Measurements from ENCODE around the gene AKAP8L. TPM values are rescaled to one million over a fixed set of nuclear protein-coding genes. Genes with fewer than 3 reads are reported as not detected.

Gene AKAP8L
- total RNA-seq, 4 donors from 2014 or later: 112 to 329 (median 172) TPM

DNA sequence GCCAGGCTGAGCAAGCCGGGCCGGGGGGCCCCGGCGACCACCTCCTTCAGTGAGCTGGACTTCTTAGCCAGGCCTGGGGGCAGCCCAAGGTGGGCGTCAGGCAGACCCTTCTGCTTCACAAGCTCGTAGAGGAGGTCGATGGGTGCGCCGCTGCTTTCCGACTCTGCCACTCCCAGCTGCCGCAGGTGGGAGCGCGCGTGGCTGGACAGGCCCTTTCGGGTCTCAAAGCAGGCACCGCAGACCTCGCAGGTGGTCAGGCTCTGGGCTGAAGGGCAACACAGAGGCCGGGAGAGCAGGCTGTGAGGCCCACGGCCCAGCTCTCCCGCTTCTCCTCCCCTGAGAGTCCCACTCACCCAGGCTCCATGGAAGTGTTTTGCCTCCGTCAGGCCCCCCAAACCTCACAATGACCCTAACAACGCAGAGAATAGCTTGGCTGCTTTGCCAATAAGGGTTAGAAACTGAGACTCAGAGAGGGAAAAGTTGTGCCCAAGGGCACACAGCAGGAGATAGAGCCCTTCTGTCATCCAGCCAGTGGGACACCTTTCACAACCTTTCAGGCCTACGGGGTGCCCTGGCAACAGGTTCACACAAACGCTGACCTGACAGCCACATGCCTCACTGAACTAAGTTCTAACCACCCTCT lies 11.2 kb upstream of the AKAP8L start:
- in situ Hi-C loops (cut with MboI; ENCODE audit: low pct_ligation_motif_present in 1 of 4, low pct_unique_long_range_greater_than_20kb in 1 of 4, low sequenced_read_pairs in 3 of 4): loop anchor here in 3 of 4 donors (10.0 to 25.0 kb wide), 2 partner anchors 125 to 168 kb away; no protein-coding TSS in a partner anchor

DNA sequence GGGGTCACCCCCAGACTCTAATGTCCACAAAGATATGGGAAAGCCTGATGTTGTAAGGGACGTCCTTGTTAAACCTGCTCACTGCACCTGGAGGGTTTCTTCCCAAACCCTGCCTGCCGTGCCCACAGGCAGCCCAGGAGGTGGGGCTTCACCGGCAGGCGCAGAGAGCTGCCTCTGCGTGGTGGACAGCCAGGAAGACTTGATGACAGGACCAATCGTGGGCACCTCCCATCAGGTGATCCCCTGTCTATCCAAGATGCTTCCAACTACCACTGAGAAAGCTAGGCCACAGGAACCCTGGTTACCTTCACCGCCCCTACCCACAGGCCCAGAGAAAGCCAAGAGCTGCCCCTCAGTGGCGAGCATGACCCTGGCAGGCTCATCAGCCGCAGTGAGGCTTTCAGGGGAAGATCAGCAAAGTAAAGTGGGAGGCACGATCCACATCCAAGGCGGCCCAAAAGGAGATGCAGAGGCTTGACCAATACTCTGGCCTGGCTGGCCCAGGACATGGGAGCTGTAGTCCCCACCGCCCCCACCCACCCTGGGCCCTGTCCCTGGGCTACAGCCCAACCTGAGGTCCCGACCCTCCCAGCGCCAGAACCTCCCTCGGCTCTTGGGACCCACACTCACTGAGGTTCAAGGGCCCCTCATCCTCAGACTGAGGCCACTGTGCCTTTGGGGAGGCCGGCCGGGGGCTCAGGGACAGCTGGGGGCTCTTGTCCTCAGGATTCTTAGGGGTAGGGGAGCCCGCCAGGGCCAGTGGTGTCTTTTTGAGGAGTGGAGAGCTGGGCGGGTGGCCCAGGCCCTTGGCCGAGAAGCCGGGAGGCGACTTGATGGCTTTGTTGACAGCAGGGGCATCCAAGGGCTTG lies 10.4 kb upstream of the AKAP8L start:
- H3K36me3 ChIP-seq: peaks cover 0 to 22% (median 10%) of the 10 kb centered on the region in 4 donors
- 93% methylated on average over 17 of the region's 22 CpGs; no CpG with 5 or more reads in 1 of the 2 donors for WGBS, 2 donors (ENCODE audit: low coverage in 1 of 2)

More for the DNA sequence above, 11.2 kb upstream of the AKAP8L start:
- H3K4me1 ChIP-seq: peaks cover 16 to 30% (median 24%) of the 10 kb centered on the region in 4 donors
- no peaks in the 10 kb centered on the region for H3K9me3 ChIP-seq
- no peaks in the 10 kb centered on the region for H3K27me3 ChIP-seq
- no peak overlapping the region for H3K27ac ChIP-seq
- TF ChIP-seq, protein P1, sequence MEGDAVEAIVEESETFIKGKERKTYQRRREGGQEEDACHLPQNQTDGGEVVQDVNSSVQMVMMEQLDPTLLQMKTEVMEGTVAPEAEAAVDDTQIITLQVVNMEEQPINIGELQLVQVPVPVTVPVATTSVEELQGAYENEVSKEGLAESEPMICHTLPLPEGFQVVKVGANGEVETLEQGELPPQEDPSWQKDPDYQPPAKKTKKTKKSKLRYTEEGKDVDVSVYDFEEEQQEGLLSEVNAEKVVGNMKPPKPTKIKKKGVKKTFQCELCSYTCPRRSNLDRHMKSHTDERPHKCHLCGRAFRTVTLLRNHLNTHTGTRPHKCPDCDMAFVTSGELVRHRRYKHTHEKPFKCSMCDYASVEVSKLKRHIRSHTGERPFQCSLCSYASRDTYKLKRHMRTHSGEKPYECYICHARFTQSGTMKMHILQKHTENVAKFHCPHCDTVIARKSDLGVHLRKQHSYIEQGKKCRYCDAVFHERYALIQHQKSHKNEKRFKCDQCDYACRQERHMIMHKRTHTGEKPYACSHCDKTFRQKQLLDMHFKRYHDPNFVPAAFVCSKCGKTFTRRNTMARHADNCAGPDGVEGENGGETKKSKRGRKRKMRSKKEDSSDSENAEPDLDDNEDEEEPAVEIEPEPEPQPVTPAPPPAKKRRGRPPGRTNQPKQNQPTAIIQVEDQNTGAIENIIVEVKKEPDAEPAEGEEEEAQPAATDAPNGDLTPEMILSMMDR (IDR thresholded peaks at IDR 0.05): no peak
- no peak for TF ChIP-seq POLR2AphosphoS5 (IDR thresholded peaks at IDR 0.05)
- no peak for TF ChIP-seq POLR2A (IDR thresholded peaks at IDR 0.05)
- no peak for TF ChIP-seq EP300 (IDR thresholded peaks at IDR 0.05; ENCODE audit: low read depth)
- H3K4me3 ChIP-seq: no peak overlapping the region
- 90 to 94% methylated on average over 2 to 24 of the region's 24 CpGs for WGBS, 2 donors (ENCODE audit: low coverage in 1 of 2)
- intact Hi-C loops (cut with DNase I; ENCODE audit: low total_unique reads): no loop called here
- peaks cover 0 to 16% (median 6%) of the 10 kb centered on the region in 4 donors for H3K36me3 ChIP-seq
- DNase-seq: no peak

DNA sequence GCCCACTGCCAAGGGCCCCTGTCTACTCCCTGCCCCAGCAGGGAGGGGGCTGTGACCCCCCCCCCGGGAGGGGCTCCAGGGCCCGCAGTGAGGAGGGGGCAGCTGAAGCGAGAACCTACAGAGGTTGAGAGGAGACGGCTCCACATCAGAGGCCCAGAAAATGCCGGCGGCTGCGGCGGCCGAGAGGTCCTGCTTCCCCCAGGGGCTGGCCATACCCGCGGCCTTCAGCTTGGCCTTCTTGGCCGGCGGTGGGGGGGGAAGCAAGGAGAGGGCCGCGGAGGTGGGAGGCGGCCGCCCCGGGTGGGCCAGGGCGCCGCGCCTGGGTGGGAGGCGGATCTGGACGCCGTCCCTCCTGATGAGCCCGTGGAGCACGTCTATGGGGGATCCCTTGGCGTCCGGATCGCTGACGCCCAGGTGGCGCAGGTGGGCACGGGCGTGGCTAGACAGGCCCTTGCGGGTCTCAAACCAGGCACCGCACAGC lies 9.2 kb upstream of the AKAP8L start:
- TF ChIP-seq EP300 (IDR thresholded peaks at IDR 0.05; ENCODE audit: low read depth) (no peak), POLR2AphosphoS5 (IDR thresholded peaks at IDR 0.05) (no peak), POLR2A (IDR thresholded peaks at IDR 0.05) (no peak)
- TF ChIP-seq, protein P1 (IDR thresholded peaks at IDR 0.05): no peak
- WGBS, 2 donors (ENCODE audit: low coverage in 1 of 2): 95% methylated on average over 29 of the region's 35 CpGs; no CpG with 5 or more reads in 1 of the 2 donors
- DNase-seq: no peak
- intact Hi-C loops (cut with DNase I; ENCODE audit: low total_unique reads) (no loop called here), in situ Hi-C loops (cut with MboI; ENCODE audit: low pct_ligation_motif_present in 1 of 4, low pct_unique_long_range_greater_than_20kb in 1 of 4, low sequenced_read_pairs in 3 of 4) (loop anchor here in 3 of 4 donors (10.0 to 25.0 kb wide), 2 partner anchors 127 to 166 kb away; no protein-coding TSS in a partner anchor)
- Histone ChIP-seq H3K36me3 (peaks cover 0 to 34% (median 19%) of the 10 kb centered on the region in 4 donors), H3K4me3 (no peak overlapping the region), H3K27me3 (no peaks in the 10 kb centered on the region), H3K4me1 (peaks cover 15 to 24% (median 19%) of the 10 kb centered on the region in 4 donors), H3K9me3 (no peaks in the 10 kb centered on the region), H3K27ac (no peak overlapping the region)

More for the DNA sequence above, 10.4 kb upstream of the AKAP8L start:
- in situ Hi-C loops (cut with MboI; ENCODE audit: low pct_ligation_motif_present in 1 of 4, low pct_unique_long_range_greater_than_20kb in 1 of 4, low sequenced_read_pairs in 3 of 4) (loop anchor here in 3 of 4 donors (10.0 to 25.0 kb wide), 2 partner anchors 126 to 167 kb away; no protein-coding TSS in a partner anchor), intact Hi-C loops (cut with DNase I; ENCODE audit: low total_unique reads) (no loop called here)
- no peak for DNase-seq
- H3K4me3 ChIP-seq: no peak overlapping the region
- H3K27ac ChIP-seq: no peak overlapping the region
- H3K4me1 ChIP-seq: peaks cover 16 to 30% (median 24%) of the 10 kb centered on the region in 4 donors
- TF ChIP-seq EP300 (IDR thresholded peaks at IDR 0.05; ENCODE audit: low read depth): no peak
- TF ChIP-seq, protein P1 (IDR thresholded peaks at IDR 0.05): no peak
- no peak for TF ChIP-seq POLR2A (IDR thresholded peaks at IDR 0.05)
- no peak for TF ChIP-seq POLR2AphosphoS5 (IDR thresholded peaks at IDR 0.05)
- H3K9me3 ChIP-seq: no peaks in the 10 kb centered on the region
- H3K27me3 ChIP-seq: no peaks in the 10 kb centered on the region

DNA sequence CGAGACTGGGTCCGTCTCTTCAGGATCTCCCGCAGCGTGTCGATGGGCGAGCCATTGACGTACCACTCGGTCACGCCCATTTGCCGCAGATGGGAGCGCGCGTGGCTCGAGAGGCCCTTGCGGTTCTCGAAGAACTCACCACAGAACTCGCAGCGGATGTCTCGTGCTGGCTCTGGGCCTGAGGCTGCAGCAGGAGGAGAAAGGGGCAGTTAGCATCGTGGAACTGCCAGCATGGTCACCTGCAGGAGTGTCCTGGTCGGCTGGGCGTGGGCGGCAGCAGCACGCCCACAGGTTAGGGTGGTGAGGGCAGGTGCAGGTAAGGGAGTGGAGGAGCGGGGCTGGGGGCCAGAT lies 8.5 kb upstream of the AKAP8L start:
- no peak for TF ChIP-seq POLR2A (IDR thresholded peaks at IDR 0.05)
- no peak for TF ChIP-seq POLR2AphosphoS5 (IDR thresholded peaks at IDR 0.05)
- no peak for TF ChIP-seq EP300 (IDR thresholded peaks at IDR 0.05; ENCODE audit: low read depth)
- Histone ChIP-seq H3K27me3 (no peaks in the 10 kb centered on the region), H3K27ac (no peak overlapping the region), H3K9me3 (no peaks in the 10 kb centered on the region), H3K4me3 (no peak overlapping the region), H3K36me3 (peaks cover 0 to 38% (median 23%) of the 10 kb centered on the region in 4 donors), H3K4me1 (peaks cover 15 to 23% (median 19%) of the 10 kb centered on the region in 4 donors)
- intact Hi-C loops (cut with DNase I; ENCODE audit: low total_unique reads): no loop called here
- DNase-seq: no peak
- WGBS, 2 donors (ENCODE audit: low coverage in 1 of 2): 93% methylated on average over 25 of the region's 25 CpGs; no CpG with 5 or more reads in 1 of the 2 donors
- in situ Hi-C loops (cut with MboI; ENCODE audit: low pct_ligation_motif_present in 1 of 4, low pct_unique_long_range_greater_than_20kb in 1 of 4, low sequenced_read_pairs in 3 of 4): loop anchor here in 3 of 4 donors (10.0 to 25.0 kb wide), 2 partner anchors 127 to 165 kb away; no protein-coding TSS in a partner anchor

Data from transverse colon (tissue), 4 donors.